HepG2 (cell line): Measurements from ENCODE around the gene LARP1B. TPM values are rescaled to one million over a fixed set of nuclear protein-coding genes. Genes with fewer than 3 reads are reported as not detected.

Experiments
- ATAC-seq: fragments of 200-7000 bp; cut with Tn5 transposase; 3 replicates; pipeline ENCODE4 v1.9.1; 2020; ENCODE audit warnings: mild to moderate bottlenecking, moderate library complexity
- BruUV-seq: library from RNA; stranded (reverse); fragments of 400-500 nt; replicated peaks from 2 replicates; lab custom pipeline; 2021; lab: Mats Ljungman, UMichigan
- CTCF ChIA-PET: fragments of 300-600 bp; formaldehyde crosslinking; extraction: SDS; loops from one replicate; lab custom pipeline; 2021; ENCODE audit warnings: low total read pairs, inconsistent platforms, low intra/inter-chr PET ratio; lab: Yijun Ruan, JAX
- POLR2A ChIA-PET: fragments of 350-600 bp; sonication (Branson Sonifier 250); formaldehyde crosslinking; loops from one replicate; lab custom pipeline; 2020; ENCODE audit warnings: antibody characterized with exemption, inconsistent platforms; lab: Yijun Ruan, JAX
- DNase-seq: peaks from one replicate; pipeline ENCODE4 v3.0.0-alpha.2; 2015; ENCODE audit warnings: low spot score
- FAIRE-seq: peaks from 3 replicates; lab custom pipeline; 2011; peaks lifted over from hg19 to GRCh38; lab: Jason Lieb, UNC
- H2AFZ ChIP-seq: one replicate; pipeline ENCODE4 v1.6.1; 2011; ENCODE audit warnings: low read length, inconsistent platforms
- H3K27ac ChIP-seq: fragments of 300-600 bp; 3 replicates; pipeline ENCODE4 v1.8.0; 2011; ENCODE audit warnings: mixed run types, mild to moderate bottlenecking, mixed read lengths, low read length, inconsistent platforms; ENCODE audit not compliant: insufficient read depth; ENCODE audit errors: extremely low read length
- H3K27me3 ChIP-seq, 2 experiments: fragments of 200-600 bp in 1 of 2; 2 replicates in 1 of 2; 3 replicates in 1 of 2; pipeline versions ENCODE4 v1.6.0 to v1.8.0; 2011; ENCODE audit warnings: low read length in 2 of 2, mild to moderate bottlenecking in 2 of 2, moderate library complexity in 2 of 2, inconsistent platforms in 1 of 2; ENCODE audit not compliant: insufficient read depth in 2 of 2, control insufficient read depth in 1 of 2
- H3K36me3 ChIP-seq, 2 experiments: fragments of 200-600 bp in 1 of 2; replicated peaks in 1 of 2; 2 replicates in 1 of 2; 3 replicates in 1 of 2; pipeline versions ENCODE4 v1.5.1 to v1.8.0; 2011; ENCODE audit warnings: low read length in 2 of 2, inconsistent platforms in 1 of 2; ENCODE audit not compliant: insufficient read depth in 2 of 2, control insufficient read depth in 1 of 2
- H3K4me1 ChIP-seq: 2 replicates; pipeline ENCODE4 v1.5.1; 2012; ENCODE audit warnings: low read length, inconsistent platforms; ENCODE audit not compliant: insufficient read depth
- H3K4me2 ChIP-seq: 2 replicates; pipeline ENCODE4 v1.6.0; 2011; ENCODE audit warnings: low read depth, low read length, inconsistent platforms
- H3K4me3 ChIP-seq, 3 experiments: fragments of 200-600 bp in 1 of 3; sonication (generic), shearing (Covaris generic) in 1 of 3; replicated peaks in 1 of 3; 2 replicates each; pipeline ENCODE4 v1.5.1; 2011 to 2016; ENCODE audit warnings: low read length in 3 of 3, inconsistent platforms in 2 of 3, low read depth in 2 of 3, mild to moderate bottlenecking in 2 of 3, control low read depth in 1 of 3, mixed read lengths in 1 of 3; ENCODE audit not compliant: insufficient read depth in 1 of 3
- H3K79me2 ChIP-seq: one replicate; pipeline ENCODE4 v1.6.1; 2011; ENCODE audit warnings: low read length, inconsistent platforms; ENCODE audit not compliant: insufficient read depth
- H3K9ac ChIP-seq: 2 replicates; pipeline ENCODE4 v1.6.0; 2011; ENCODE audit warnings: mild to moderate bottlenecking, low read depth, low read length, inconsistent platforms; ENCODE audit not compliant: insufficient read depth
- H3K9me3 ChIP-seq: 2 replicates; pipeline ENCODE4 v1.5.1; 2012; ENCODE audit warnings: mild to moderate bottlenecking, low read length
- H4K20me1 ChIP-seq: 2 replicates; pipeline ENCODE4 v1.6.0; 2011; ENCODE audit warnings: inconsistent platforms, mild to moderate bottlenecking, low read length, moderate library complexity; ENCODE audit not compliant: insufficient read depth
- IRF9 ChIP-seq: sonication (generic); formaldehyde crosslinking; IDR thresholded peaks from 2 replicates; pipeline ENCODE4 v1.8.0; 2022; ENCODE audit warnings: missing genetic modification reagents, mild to moderate bottlenecking, borderline replicate concordance
- MTA3 ChIP-seq: sonication (generic); formaldehyde crosslinking; IDR thresholded peaks from 2 replicates; pipeline ENCODE4 v1.4.0; 2020; ENCODE audit warnings: missing genetic modification reagents
- MYNN ChIP-seq: sonication (generic); formaldehyde crosslinking; IDR thresholded peaks from 2 replicates; pipeline ENCODE4 v1.4.0; 2020; ENCODE audit warnings: mild to moderate bottlenecking, low read depth, missing genetic modification reagents
- PCBP2 ChIP-seq: fragments of 200-400 bp; formaldehyde crosslinking; optimal IDR thresholded peaks from 2 replicates; pipeline ENCODE3; 2018; ENCODE audit warnings: low read length, low read depth; ENCODE audit not compliant: poor library complexity, severe bottlenecking
- RELA ChIP-seq: sonication (generic); formaldehyde crosslinking; IDR thresholded peaks from 2 replicates; pipeline ENCODE4 v1.4.0; 2020; ENCODE audit warnings: missing genetic modification reagents
- RORA ChIP-seq: sonication (generic); formaldehyde crosslinking; IDR thresholded peaks from 2 replicates; pipeline ENCODE4 v1.5.0; 2020; ENCODE audit warnings: mild to moderate bottlenecking, missing genetic modification reagents, moderate library complexity
- USF2 ChIP-seq, 2 experiments: sonication (generic) in 1 of 2; formaldehyde crosslinking in 1 of 2; IDR thresholded peaks; 2 replicates each; pipeline versions ENCODE4 v1.5.1 to v1.6.1; 2011 to 2020; ENCODE audit warnings: borderline replicate concordance in 1 of 2, low read depth in 1 of 2, low read length in 1 of 2, mild to moderate bottlenecking in 1 of 2, missing genetic modification reagents in 1 of 2, moderate library complexity in 1 of 2
- YY1 ChIP-seq: IDR thresholded peaks from 2 replicates; pipeline ENCODE4 v1.6.1; 2011; ENCODE audit warnings: low read length, low read depth, moderate library complexity, mild to moderate bottlenecking; ENCODE audit not compliant: insufficient read depth, insufficient replicate concordance
- ZNF292 ChIP-seq: sonication (generic); formaldehyde crosslinking; IDR thresholded peaks from 2 replicates; pipeline ENCODE4 v1.8.1; 2022; ENCODE audit warnings: mild to moderate bottlenecking, low read depth, missing genetic modification reagents, borderline replicate concordance
- ZNF317 ChIP-seq: sonication (generic); formaldehyde crosslinking; IDR thresholded peaks from 2 replicates; pipeline ENCODE4 v1.5.0; 2020; ENCODE audit warnings: mild to moderate bottlenecking, missing genetic modification reagents
- ZNF343 ChIP-seq: sonication (generic); formaldehyde crosslinking; IDR thresholded peaks from 2 replicates; pipeline ENCODE4 v1.4.0; 2020; ENCODE audit warnings: mild to moderate bottlenecking, missing genetic modification reagents
- ZNF501 ChIP-seq: sonication (generic); formaldehyde crosslinking; IDR thresholded peaks from 2 replicates; pipeline ENCODE4 v1.5.1; 2020; ENCODE audit warnings: mild to moderate bottlenecking, moderate library complexity, missing genetic modification reagents
- ZNF503 ChIP-seq: sonication (generic); formaldehyde crosslinking; IDR thresholded peaks from 2 replicates; pipeline ENCODE4 v1.4.0; 2020; ENCODE audit warnings: missing genetic modification reagents
- ZNF552 ChIP-seq: sonication (generic); formaldehyde crosslinking; IDR thresholded peaks from 2 replicates; pipeline ENCODE4 v1.9.0; 2022; ENCODE audit warnings: missing genetic modification reagents, mild to moderate bottlenecking, borderline replicate concordance
- ZNF629 ChIP-seq: sonication (generic); formaldehyde crosslinking; conservative IDR thresholded peaks from 2 replicates; pipeline ENCODE4 v1.5.0; 2020; ENCODE audit warnings: missing genetic modification reagents
- ZNF709 ChIP-seq: sonication (generic); formaldehyde crosslinking; IDR thresholded peaks from 2 replicates; pipeline ENCODE4 v1.5.0; 2020; ENCODE audit warnings: mild to moderate bottlenecking, missing genetic modification reagents
- WGBS: methylation state at CpG from one replicate; pipeline ENCODE4 v1.1.6; 2017; ENCODE audit warnings: low lambda C conversion rate; 5-methylcytosine and 5-hydroxymethylcytosine counted together
- in situ Hi-C: cut with HindIII; loops from 2 replicates; pipeline ENCODE4 v1.10.0; 2017; ENCODE audit warnings: low pct_unique_long_range_greater_than_20kb; ENCODE audit not compliant: extremely low pct_ligation_motif_present
- intact Hi-C: fragments of 100-400 bp; cut with micrococcal nuclease; formaldehyde crosslinking; loops from one replicate; pipeline ENCODE4 v1.10.0; 2022; ENCODE audit not compliant: unreplicated experiment
- polyA plus RNA-seq, 8 experiments: library from polyadenylated mRNA; depleted of rRNA in 3 of 8; stranded (reverse) in 7 of 8; unstranded in 1 of 8; fragments of >200 nt; fragmentation: Illumina TruSeq in 4 of 8; extraction: Trizol in 4 of 8; gene quantifications; 2 replicates each; pipeline versions ENCODE4 v1.2.1 to v1.2.3, GENCODE V29; 2011 to 2016; ENCODE audit warnings: low read depth in 4 of 8, missing spikeins in 1 of 8, mixed read lengths in 1 of 8; ENCODE audit not compliant: insufficient read depth in 1 of 8
- total RNA-seq, 5 experiments: library from RNA; depleted of rRNA; stranded (reverse); fragments of >200 nt; fragmentation: Illumina TruSeq; extraction: Trizol; gene quantifications; 2 replicates each; pipeline ENCODE4 v1.2.3, GENCODE V29; 2016; ENCODE audit warnings: low read depth in 1 of 5

LARP1B gene
- total and polyA plus RNA-seq, 2 of the 13 experiments (the other 11 are each of a cell fraction or from before 2014, with no cell fraction given) = 19.2 to 52.7 TPM

- CTCF ChIA-PET = no interaction called here
- H4K20me1 ChIP-seq = no peaks in the 10 kb centered on the region
Measured at GRCh38 chr4:128247906-128248305, 186.8 kb downstream of the LARP1B start.

More at GRCh38 chr4:128247906-128248305, 186.8 kb downstream of the LARP1B start:
- Histone ChIP-seq H3K9ac (no peak overlapping the region), H3K4me3 (no peak overlapping the region), H2AFZ (no peak overlapping the region), H3K9me3 (peaks cover 19% of the 10 kb centered on the region), H3K36me3 (no peaks in the 10 kb centered on the region), H3K4me2 (no peak overlapping the region), H3K27me3 (peaks cover 0 to 2% of the 10 kb centered on the region in 2 experiments; a peak in 2 of 5 replicates), H3K27ac (no peak overlapping the region), H3K4me1 (no peaks in the 10 kb centered on the region), H3K79me2 (no peaks in the 10 kb centered on the region)
- 44% methylated on average over 1 of the region's 1 CpG for WGBS
- DNase-seq (no peak), FAIRE-seq (no peak), ATAC-seq (no peak)
- no TSS peak for BruUV-seq
- in situ Hi-C loops = no loop called here
- TF ChIP-seq RELA (CRISPR knock-in tag) (no peak), ZNF552 (no peak), MTA3 (CRISPR knock-in tag) (no peak), ZNF501 (CRISPR knock-in tag) (no peak), MYNN (no peak), ZNF292 (CRISPR knock-in tag) (no peak), YY1 (no peak), ZNF317 (CRISPR knock-in tag) (no peak), ZNF629 (CRISPR knock-in tag) (no peak), IRF9 (CRISPR knock-in tag) (no peak), RORA (CRISPR knock-in tag) (no peak), ZNF503 (CRISPR knock-in tag) (no peak), ZNF343 (CRISPR knock-in tag) (no peak), ZNF709 (CRISPR knock-in tag) (no peak), USF2 (IDR thresholded peaks at IDR 0.05; ENCODE audit: low read depth, low read length) (no peak), USF2 (CRISPR knock-in tag; IDR thresholded peaks at IDR 0.05; ENCODE audit: borderline replicate concordance) (no peak), PCBP2 (no peak)
- intact Hi-C loops = no loop called here
- POLR2A ChIA-PET = no interaction called here
